NT2/D1 (cell line): Measurements from ENCODE around the gene TEX19.
"Not testable (repeated sequence)": the region's sequence is repeated elsewhere in the genome, so short reads cannot be mapped to it uniquely, and the experiment has no call there.

Experiments used
- YY1 ChIP-seq: IDR thresholded peaks from 2 replicates; pipeline ENCODE4 v1.6.1; 2011; ENCODE audit not compliant: insufficient read length, insufficient read depth
- ZNF274 ChIP-seq: IDR thresholded peaks from 2 replicates; pipeline ENCODE4 v1.6.1; 2011; ENCODE audit warnings: mild to moderate bottlenecking, low read depth, low read length

GRCh38 chr17:82347994-82348393, 11.1 kb upstream of the TEX19 start:
- not testable (repeated sequence) for TF ChIP-seq YY1, ZNF274
